AML-193 (cell line): Measurements from ENCODE around the gene GGT7.
"Not testable (repeated sequence)": the region's sequence is repeated elsewhere in the genome, so short reads cannot be mapped to it uniquely, and the experiment has no call there.

ENCODE experiments used
- DNase-seq, 2 experiments: peaks; one replicate each; lab custom pipeline; 2025; lab: John Stamatoyannopoulos, UW

Gene GGT7

DNA sequence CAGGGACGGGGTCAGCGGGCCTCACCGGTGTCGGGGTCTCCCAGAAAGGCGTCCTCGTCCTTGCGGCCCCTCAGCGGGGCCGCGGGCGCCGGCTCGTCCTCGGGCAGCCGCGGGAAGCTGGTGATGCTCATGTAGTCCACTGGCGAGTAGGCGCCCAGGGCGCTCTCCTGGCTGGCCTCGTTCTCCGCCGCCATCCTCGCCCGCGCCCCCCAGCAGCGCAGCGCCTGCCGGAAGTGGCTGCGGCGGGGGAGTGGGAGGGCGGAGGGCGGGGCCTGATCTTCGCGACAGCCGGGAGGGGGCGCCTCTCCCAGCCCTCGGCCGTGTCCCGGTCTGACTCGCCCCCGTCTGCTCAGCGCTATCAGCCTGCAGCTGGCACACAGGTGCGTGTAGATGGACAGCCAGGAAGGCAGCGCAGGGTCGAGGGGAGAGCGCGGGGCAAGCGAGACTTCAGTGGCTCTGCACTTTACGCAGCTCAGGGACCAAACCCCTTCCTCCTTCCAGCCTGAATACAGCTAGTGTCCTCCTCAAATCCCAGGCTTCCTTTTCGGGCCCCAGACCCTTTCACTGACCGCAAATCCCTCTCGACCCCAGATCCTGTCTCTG, at the start of gene GGT7:
TSS of gene GGT7 (minus strand) at position 235 of the 603 bp plus-strand sequence. CDS start at position 194, 41 bp downstream.
- no peak for DNase-seq

- DNase-seq, result no peak
Measured at GRCh38 chr20:34921436-34921835, 48.8 kb upstream of the GGT7 start.

GRCh38 chr20:34920055-34920454, 47.4 kb upstream of the GGT7 start:
- no peak for DNase-seq

- no peak for DNase-seq
Measured at GRCh38 chr20:34916774-34917354, 44.2 kb upstream of the GGT7 start.

GRCh38 chr20:34915749-34916455, 43.2 kb upstream of the GGT7 start:
- no peak for DNase-seq

DNA sequence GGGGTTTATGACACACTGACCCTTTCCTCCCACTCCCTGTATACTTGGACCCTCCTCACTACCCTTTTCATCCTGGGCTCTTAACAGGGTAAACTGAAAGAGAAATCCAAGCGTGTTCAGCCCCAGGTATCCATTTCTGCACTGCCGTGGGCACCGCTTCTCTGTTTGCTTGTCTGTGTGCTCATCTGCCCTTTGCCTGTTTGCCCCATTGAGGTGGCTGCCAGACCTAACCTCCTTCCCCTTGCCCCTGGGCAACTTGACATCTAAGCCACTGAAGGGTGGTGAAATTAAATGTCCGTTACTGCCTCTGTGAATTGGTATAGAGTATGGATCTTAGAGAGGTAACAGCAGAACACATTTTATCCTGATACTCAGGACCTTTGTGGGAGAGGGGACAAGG, 42.5 kb upstream of the GGT7 start:
- DNase-seq, result no peak

DNA sequence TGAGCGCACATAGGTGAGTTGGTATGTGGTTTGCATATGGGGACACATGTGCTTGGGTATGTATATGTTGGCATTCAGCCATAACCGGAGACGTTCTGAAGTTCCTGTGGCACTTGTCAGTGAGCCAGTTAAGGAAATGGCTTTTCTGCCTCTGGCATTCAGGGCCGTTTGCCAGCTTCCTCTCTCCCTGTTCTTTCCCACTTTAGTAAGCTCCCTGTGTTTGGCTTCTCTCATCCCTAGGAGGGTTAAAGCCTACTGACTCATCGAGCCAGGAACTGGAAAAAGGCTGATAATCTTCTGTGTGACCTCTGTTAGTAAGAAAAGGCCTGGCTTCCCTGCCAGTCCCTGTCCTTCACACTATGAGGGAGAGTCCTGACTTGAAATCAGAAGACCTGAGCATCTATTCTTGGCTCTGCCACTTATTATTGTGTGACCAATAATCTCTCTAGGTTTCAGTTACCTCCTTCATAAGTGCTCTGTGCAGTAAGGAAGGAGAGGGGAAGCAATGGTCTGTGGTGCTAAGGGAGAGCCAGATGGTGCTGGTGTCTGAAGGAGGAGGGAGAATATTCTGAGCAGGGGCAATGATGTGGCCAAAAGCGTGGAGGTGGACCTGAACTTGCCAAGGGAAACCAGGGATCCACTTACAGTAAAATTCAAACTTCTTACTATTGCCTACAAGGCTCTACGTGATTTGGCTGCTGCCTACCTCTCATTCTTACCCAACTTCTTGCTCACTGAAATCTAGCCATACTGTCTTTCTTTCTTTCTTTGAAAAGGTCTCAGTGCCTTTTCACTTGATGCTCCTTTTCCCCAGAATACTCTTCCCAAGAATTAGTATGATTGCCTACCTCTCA, 35.2 kb upstream of the GGT7 start:
- peak; percentile 36 to 46 for DNase-seq

DNA sequence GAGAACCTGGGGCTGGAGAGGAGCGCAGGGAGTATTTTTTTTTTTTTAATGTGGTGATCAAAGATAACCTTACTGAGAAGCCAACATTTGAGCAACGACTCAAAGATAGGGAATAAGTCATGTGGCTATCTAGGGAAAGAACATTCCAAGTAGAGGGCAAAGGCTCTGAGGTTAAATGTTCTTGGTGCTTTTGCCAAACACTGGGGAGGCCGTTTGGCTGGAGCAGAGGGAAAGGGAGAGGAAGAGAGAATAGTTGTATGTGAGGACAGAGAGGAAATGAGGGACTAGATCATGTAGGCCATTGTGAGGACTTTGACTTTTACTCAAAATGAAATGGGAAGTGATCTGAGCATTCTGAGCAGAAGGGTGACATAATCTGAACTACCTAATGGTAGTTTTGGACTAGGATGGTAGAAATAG, 31.6 kb upstream of the GGT7 start:
- DNase-seq, result no peak

DNA sequence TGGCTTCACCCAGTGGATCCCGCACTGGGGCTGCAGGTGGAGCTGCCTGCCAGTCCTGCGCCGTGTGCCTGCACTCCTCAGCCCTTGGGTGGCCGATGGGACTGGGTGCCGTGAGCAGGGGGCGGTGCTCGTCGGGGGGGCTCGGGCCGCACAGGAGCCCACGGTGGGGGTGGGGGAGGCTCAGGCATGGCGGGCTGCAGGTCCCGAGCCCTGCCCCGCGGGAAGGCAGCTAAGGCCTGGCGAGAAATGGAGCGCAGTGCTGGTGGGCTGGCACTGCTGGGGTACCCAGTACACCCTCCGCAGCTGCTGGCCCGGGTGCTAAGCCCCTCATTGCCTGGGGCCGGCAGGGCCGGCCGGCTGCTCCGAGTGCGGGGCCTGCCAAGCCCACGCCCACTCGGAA, 26.1 kb upstream of the GGT7 start:
- DNase-seq, result not testable (repeated sequence)

GRCh38 chr20:34898129-34898528, 25.5 kb upstream of the GGT7 start:
- DNase-seq, result not testable (repeated sequence)

DNA sequence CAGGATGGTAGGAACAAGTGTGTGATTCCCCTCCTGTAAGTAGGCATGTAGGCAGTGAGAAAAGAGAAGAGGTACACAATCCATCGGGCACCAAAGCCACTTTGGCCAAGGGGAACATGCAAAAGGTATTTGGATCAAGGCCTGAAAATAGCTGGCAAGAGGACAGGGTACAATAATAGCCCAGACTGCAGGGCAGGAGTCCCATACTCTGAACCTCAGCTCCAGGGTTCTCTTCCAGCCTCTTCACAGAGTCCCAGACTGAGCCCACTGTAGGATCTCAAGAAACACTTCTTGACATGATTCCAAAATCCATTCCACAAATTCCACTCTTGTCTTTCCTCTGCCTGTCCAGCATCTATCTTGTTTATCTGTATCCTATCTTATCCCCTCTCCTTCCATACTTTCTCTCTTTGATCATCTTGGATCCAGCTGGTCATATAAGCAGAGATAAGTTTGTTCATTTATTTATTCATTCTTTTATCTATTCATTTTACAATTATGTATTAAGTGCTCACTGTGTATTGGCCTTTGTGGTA, 23.5 kb upstream of the GGT7 start:
- DNase-seq, result no peak

- no peak for DNase-seq
Measured at GRCh38 chr20:34895465-34895864, 22.8 kb upstream of the GGT7 start.

- DNase-seq, result no peak
Measured at GRCh38 chr20:34894723-34895122, 22.1 kb upstream of the GGT7 start.

DNA sequence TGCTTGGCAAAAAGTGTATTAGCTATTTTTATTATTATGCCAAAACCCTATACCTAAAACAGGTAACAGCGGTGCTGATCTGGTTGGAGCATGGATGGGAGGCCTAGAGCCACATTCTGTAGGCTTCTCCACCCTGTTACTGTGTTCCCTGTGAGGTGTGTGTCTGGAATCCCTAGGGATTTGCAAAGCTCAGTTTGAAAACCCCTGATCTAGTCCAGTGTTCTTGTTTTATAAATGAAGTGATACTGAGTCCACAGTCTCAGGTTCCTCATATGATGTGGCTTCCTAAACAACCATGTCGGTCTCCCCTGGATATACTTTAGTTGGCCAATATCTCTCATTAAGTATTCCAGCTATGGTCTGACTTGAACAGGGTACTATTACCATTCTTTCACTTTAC, 20.0 kb upstream of the GGT7 start:
- no peak for DNase-seq

DNA sequence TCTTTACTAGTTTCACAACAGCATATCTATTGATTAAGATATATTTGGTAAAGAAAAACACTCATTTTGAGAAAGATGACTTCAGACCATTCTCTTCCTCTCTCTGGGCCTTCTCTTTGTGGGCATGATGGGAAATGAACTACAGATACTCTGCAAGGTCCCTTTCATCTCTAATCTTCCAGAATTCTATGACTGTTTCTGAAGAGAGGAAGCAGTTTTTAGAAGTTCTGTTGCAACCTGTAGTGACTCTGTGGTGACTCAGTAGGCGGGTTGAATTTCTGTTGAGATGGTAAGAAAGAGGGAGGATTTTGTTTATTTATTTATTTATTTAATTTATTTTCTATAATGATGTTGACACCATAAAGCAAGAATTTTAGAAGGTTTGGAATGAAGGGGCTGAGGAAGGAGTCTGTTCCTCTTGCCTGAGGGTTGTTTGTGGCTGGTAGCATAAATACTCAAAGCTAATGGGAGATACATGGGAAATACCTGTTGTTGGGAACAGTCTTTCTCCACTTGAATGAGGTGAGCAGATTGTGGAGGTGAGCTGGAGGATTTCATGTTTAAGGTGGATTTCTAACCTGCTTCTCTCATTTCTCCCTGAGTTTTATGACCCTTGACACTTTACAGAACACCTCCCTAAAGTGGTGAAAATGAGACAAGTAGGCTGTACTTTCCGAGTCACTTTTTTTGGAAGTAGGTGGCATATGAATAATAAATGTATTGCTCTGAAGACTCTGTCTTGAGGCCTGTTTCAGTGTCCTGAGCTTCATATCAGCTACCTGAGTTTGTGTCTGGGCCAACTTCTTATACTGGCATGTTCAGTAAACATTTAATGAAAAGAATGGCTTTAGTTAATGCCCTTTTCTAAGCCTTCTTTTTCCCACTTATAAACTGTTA, 18.8 kb upstream of the GGT7 start:
- peak; percentile 81 for DNase-seq

GRCh38 chr20:34888468-34888867, 15.8 kb upstream of the GGT7 start:
- DNase-seq, result no peak

- no peak for DNase-seq
Measured at GRCh38 chr20:34887023-34887422, 14.4 kb upstream of the GGT7 start.

DNA sequence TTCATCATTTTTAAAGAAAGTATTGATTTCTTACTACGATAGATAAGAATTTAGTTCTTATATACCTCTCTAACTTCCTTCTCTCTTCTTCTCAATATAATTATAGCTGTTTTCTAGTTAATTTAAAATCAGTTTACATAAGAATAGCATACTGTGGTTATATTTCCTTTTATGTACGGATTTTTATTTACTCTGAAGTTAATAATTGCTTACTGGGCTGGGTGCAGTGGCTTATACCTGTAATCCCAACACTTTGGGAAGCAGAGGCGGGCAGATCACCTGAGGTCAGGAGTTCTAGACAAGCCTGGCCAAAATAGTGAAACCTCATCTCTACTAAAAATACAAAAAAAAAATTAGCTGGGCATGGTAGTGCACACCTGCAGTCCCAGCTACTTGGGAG, 13.5 kb upstream of the GGT7 start:
- no peak for DNase-seq

- DNase-seq, result no peak
Measured at GRCh38 chr20:34884260-34884659, 11.6 kb upstream of the GGT7 start.

- DNase-seq, result no peak
Measured at GRCh38 chr20:34883809-34884208, 11.2 kb upstream of the GGT7 start.

- DNase-seq, result no peak
Measured at GRCh38 chr20:34883087-34883688, 10.5 kb upstream of the GGT7 start.
